AG04449 (cell line): ENCODE measurements around the gene TMEM134.

Source experiments
- CTCF ChIA-PET: fragments of 350-600 bp; formaldehyde crosslinking; extraction: SDS; loops from one replicate; lab custom pipeline; 2021; ENCODE audit warnings: antibody characterized with exemption; lab: Yijun Ruan, JAX
- POLR2A ChIA-PET: fragments of 400-600, 350-600 bp; formaldehyde crosslinking; extraction: SDS; loops from one replicate; lab custom pipeline; 2020; ENCODE audit warnings: antibody characterized with exemption, inconsistent platforms; lab: Yijun Ruan, JAX
- DNase-seq: peaks from one replicate; pipeline ENCODE4 v3.0.0-alpha.2; 2010; ENCODE audit warnings: low read depth, low spot score
- H3K4me3 ChIP-seq: 2 replicates; pipeline ENCODE4 v1.5.1; 2011; ENCODE audit warnings: low read depth, mild to moderate bottlenecking, control low read depth, low read length
- TF ChIP-seq, protein P1 (sequence below): IDR thresholded peaks from one replicate; pipeline ENCODE4 v1.5.1; 2011; ENCODE audit warnings: mild to moderate bottlenecking, moderate library complexity, low read length, control low read depth, inconsistent platforms; ENCODE audit not compliant: insufficient read depth; ENCODE audit errors: missing control alignments

Gene TMEM134

DNA sequence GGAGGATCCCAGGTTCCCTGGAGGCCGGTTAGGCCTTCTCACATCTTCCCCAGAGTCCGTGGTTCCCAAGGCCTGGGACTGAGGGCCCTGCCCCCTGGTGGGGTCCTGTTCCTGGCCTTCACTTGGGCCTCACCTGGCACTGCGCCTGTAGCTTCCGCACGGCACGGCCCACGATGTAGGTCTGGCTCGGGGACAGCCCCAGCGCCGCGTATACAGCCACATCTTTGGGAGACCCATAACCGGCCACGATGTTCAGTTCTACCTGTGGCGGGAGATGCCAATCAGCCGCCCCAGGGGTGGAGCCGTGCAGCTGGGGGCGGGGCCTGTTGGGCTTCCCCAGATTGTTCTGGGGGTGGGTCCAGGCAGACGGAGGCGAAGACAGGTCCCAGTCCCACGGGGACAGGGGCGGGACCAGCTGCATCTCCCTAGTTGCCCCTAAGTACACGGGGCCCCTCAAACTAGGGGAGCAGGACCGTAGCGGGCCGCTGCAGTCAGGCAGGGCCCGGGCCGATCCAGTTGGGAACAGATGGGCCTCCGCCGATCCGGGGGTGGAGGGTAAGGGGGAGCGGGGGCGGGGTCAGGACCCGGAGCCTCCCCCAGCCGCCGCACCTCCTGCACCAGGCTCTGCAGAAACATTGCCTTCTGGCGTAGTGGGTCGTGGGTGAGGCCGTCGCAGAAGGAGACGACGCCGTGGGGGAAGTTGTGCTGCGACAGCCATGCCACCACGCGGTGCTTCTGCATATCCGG lies 23.9 kb upstream of the TMEM134 start:
- no peak for DNase-seq
- POLR2A ChIA-PET, result no interaction called here
- CTCF ChIA-PET, result interaction anchor here (0.9 kb wide), 1 partner anchor 147 kb away, joined by 3 read pairs; no protein-coding TSS in a partner anchor
- no peak overlapping the region for H3K4me3 ChIP-seq
- TF ChIP-seq, protein P1, sequence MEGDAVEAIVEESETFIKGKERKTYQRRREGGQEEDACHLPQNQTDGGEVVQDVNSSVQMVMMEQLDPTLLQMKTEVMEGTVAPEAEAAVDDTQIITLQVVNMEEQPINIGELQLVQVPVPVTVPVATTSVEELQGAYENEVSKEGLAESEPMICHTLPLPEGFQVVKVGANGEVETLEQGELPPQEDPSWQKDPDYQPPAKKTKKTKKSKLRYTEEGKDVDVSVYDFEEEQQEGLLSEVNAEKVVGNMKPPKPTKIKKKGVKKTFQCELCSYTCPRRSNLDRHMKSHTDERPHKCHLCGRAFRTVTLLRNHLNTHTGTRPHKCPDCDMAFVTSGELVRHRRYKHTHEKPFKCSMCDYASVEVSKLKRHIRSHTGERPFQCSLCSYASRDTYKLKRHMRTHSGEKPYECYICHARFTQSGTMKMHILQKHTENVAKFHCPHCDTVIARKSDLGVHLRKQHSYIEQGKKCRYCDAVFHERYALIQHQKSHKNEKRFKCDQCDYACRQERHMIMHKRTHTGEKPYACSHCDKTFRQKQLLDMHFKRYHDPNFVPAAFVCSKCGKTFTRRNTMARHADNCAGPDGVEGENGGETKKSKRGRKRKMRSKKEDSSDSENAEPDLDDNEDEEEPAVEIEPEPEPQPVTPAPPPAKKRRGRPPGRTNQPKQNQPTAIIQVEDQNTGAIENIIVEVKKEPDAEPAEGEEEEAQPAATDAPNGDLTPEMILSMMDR, result no peak

GRCh38 chr11:67492069-67492727 lies 23.1 kb upstream of the TMEM134 start:
- TF ChIP-seq, protein P1, result no peak
- no peak overlapping the region for H3K4me3 ChIP-seq
- POLR2A ChIA-PET, result interaction anchor here (1.5 kb wide), 1 partner anchor 9 kb away, joined by 7 read pairs; the partner anchor contains the start of gene AIP
- DNase-seq, result no peak
- CTCF ChIA-PET, result interaction anchor here (0.9 kb wide), 1 partner anchor 146 kb away, joined by 3 read pairs; no protein-coding TSS in a partner anchor

DNA sequence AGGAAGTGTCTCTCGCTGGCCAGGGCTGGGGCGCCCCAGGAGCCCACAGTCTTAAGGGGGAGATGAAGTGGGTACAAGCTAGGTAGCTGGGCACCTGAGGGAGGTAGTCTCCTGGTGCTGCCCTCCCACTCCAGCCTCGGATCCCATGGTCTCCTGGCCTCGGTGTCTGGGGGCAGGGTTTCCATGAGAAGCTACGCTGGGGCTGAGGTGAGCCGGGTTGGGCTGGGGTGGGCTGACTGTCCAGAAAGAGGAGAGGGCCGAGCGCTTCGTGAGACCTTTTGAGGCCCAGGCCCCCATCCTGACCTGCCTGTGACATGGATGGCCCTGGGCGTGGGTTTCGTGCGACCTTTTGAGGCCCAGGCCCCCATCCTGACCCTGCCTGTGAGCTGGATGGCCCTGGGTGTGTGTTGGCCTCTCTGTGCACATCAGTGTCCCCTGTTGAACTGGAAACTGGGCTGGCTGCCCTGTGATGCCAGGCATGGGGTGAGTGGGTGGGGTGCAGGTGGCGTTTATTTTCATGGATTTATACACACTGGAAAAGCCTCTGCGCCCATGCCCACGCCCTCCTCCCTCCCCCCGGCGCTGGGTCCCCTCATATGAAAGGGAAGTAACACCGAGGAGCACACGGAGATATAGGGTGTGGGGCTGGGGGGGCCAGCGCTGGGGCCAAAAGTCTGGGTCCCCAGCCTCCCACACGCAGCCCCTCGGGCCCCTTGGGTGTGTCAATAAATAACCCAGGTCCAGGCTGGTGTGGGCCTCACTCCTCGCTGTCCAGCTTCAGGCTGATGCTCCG lies 22.4 kb upstream of the TMEM134 start:
- TF ChIP-seq, protein P1, result no peak
- ChIA-PET POLR2A (interaction anchor here (1.5 kb wide), 1 partner anchor 9 kb away, joined by 7 read pairs; the partner anchor contains the start of gene AIP), CTCF (interaction anchor here (0.9 to 1.3 kb wide), 2 partner anchors 14 to 140 kb away, joined by 3 read pairs; partner anchors contain the start of gene PITPNM1)
- DNase-seq, result no peak
- H3K4me3 ChIP-seq, result no peak overlapping the region

DNA sequence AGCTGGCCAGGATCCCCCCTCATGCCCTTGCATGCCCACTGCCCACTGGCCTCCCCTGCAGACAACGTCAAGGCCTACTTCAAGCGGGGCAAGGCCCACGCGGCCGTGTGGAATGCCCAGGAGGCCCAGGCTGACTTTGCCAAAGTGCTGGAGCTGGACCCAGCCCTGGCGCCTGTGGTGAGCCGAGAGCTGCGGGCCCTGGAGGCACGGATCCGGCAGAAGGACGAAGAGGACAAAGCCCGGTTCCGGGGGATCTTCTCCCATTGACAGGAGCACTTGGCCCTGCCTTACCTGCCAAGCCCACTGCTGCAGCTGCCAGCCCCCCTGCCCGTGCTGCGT lies 21.6 kb upstream of the TMEM134 start:
- POLR2A ChIA-PET, result interaction anchor here (0.6 to 1.5 kb wide), 3 partner anchors 8 to 59 kb away, joined by 3 to 7 read pairs (median 4); partner anchors contain the start of gene AIP
- TF ChIP-seq, protein P1, result no peak

DNA sequence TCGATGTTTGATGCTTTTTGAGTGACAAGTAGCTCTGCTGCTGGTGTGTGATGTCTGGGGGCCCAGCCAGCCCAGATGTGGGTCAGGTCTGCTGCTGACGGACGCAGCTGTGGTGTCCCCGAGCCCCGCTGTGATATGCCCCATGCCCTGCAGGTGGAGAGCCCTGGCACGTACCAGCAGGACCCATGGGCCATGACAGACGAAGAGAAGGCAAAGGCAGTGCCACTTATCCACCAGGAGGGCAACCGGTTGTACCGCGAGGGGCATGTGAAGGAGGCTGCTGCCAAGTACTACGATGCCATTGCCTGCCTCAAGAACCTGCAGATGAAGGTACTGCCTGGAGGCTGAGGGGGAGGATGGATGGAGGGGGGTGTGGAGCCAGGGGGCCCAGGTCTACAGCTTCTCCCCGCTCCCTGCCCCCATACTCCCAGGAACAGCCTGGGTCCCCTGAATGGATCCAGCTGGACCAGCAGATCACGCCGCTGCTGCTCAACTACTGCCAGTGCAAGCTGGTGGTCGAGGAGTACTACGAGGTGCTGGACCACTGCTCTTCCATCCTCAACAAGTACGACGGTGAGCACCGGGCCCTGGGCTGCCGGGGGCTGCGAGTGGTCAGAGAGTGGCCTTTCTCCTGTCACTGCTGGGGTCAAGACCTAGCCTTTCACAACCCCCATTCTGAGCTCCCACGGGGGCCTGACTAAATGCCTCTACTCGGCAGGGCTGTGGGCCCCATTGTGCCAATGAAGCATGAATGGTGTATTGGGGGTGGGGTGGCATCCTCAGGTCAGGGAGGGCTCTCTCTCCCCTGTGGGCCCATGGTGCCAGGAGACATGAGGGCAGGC lies 21.1 kb upstream of the TMEM134 start:
- H3K4me3 ChIP-seq, result no peak overlapping the region
- ChIA-PET CTCF (interaction anchor here (1.3 kb wide), 1 partner anchor 139 kb away, joined by 3 read pairs; no protein-coding TSS in a partner anchor), POLR2A (interaction anchor here (0.6 to 1.5 kb wide), 3 partner anchors 7 to 58 kb away, joined by 3 to 7 read pairs (median 4); partner anchors contain the start of gene AIP)
- no peak for DNase-seq
- TF ChIP-seq, protein P1, result no peak

More for the DNA sequence above, 21.6 kb upstream of the TMEM134 start:
- CTCF ChIA-PET, result interaction anchor here (0.9 to 1.3 kb wide), 2 partner anchors 15 to 139 kb away, joined by 3 read pairs; partner anchors contain the start of gene PITPNM1
- no peak for DNase-seq
- H3K4me3 ChIP-seq, result no peak overlapping the region
